Measurements from ENCODE around the gene NINL.
"Not testable (repeated sequence)": the region's sequence is repeated elsewhere in the genome, so short reads cannot be mapped to it uniquely, and the experiment has no call there.

The NINL gene

DNA sequence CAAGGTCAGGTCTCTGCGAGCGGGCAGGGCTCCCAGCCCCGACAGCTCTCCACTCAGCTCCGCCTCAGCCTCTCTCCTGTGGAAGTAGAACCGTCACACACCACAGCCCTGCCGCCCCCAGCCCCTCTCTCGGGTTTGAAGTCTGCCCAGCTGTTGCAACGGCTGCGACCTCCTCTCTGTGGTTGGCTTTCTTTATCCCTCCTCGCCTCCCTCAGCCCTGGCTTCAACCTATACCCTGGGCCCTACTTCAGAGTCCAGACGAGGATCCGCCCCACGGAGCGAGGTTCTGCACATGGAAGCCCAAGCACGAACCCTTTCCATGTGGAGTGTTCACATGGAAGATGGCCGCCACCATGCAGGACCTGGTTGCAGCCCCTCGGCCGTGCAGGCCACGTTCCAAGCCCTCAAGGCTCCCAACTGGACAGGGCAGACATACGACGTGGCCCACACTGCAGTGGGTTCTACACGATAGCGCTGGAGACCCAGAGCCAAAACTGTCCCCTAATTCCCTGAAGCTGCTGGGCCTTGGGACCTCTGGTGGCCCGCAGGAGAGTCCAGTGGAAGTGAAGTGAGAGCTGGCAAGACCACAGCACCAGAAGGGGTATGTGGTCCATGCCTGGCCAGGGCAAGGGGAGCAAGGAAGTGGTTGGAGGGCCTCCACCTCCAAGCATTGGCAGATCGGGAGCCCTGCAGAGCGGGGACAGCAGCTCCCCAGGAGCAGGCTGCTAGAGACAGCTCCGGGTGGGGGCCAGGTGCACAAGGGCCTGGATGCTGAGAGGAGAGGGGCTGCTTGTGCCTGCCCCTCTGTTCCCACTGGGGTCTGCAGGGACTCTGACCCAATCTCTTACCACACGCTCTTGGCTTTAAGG, 108.1 kb downstream of the NINL start:
- Histone ChIP-seq H3K4me2 (ENCODE audit: low read length) (no peak overlapping the region), H3K4ac (ENCODE audit: low read depth, low read length) (no peak overlapping the region), H3K36me3 (ENCODE audit: control insufficient read depth, insufficient read depth, low read length) (peaks cover 7% of the 10 kb centered on the region), H2BK15ac (replicated peaks; ENCODE audit: low read depth) (no peak overlapping the region), H4K8ac (ENCODE audit: low read depth, low read length) (no peak overlapping the region), H3K9ac (ENCODE audit: low read length) (no peak overlapping the region), H3K79me2 (ENCODE audit: control insufficient read depth, insufficient read depth, low read length) (no peaks in the 10 kb centered on the region), H2AK5ac (ENCODE audit: low read length) (no peak overlapping the region), H4K5ac (ENCODE audit: low read length) (no peak overlapping the region), H3K79me1 (ENCODE audit: low read length) (peaks cover 2% of the 10 kb centered on the region), H3K23ac (ENCODE audit: low read length) (no peak overlapping the region), H3K27me3 (ENCODE audit: insufficient read depth, low read length, poor library complexity) (no peaks in the 10 kb centered on the region), H2BK5ac (ENCODE audit: low read length) (no peak overlapping the region), H3K56ac (ENCODE audit: low read length) (no peak overlapping the region), H3K4me1 (ENCODE audit: control insufficient read depth, low read depth, low read length) (no peaks in the 10 kb centered on the region), H2BK120ac (ENCODE audit: low read depth, low read length) (no peak overlapping the region), H3K18ac (ENCODE audit: low read length) (no peak overlapping the region), H3K27ac (ENCODE audit: low read depth, low read length) (no peak overlapping the region), H3K4me3 (ENCODE audit: low read length) (no peak overlapping the region)
- WGBS (ENCODE audit: extremely low coverage, insufficient coverage, low lambda C conversion rate) = no CpG with 5 or more reads among the region's 28 CpGs
- no peak for DNase-seq

DNA sequence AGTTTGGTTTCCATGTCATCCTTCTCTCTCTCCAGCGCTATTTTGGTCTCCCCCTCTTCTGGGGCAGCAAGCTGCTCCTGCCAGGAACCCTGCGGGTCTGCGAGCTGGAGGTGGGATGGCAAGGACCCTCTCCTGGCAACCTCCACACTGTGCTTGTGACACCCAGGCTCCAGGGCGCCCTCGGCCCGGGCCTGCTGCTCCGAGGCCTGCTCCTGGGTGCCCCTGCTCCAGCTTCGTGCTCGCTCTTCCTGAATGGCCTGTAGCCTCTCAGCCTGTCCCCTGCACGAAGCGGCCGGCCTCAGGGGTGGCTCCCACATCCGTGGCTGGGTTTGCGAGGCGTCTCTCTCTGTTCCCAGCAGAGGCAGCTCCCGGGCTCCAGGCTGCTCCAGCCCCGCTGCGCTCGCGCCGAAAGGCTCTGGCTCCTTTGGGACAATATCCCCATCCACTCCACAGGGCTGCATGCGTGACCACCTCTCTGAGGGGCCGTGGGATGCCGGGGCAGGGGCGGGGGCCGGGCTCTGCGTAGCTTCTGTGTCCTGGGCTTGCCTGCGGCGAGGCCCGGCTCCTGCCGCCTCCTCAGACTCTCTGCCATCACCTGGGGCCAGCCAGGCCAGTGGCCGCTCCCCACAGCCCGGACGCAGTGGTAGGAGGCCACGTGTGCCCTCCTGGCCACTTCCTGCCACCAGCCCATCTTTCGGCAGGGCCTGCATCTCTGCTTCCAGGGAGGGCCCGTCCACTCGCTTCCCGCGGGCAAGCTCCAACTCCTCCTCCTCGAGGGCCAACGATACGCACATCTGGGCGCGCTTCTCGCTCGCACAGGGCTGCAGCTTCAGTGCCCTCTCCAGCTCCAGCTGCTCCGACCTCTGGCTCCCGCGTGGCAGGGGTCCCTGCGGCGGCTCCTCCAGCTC, 109.0 kb downstream of the NINL start:
- no peaks in the 10 kb centered on the region for H3K79me2 ChIP-seq (ENCODE audit: control insufficient read depth, insufficient read depth, low read length)
- H3K4me1 ChIP-seq (ENCODE audit: control insufficient read depth, low read depth, low read length) = no peaks in the 10 kb centered on the region
- H4K5ac ChIP-seq (ENCODE audit: low read length) = no peak overlapping the region
- H3K56ac ChIP-seq (ENCODE audit: low read length) = no peak overlapping the region
- no peak overlapping the region for H3K27ac ChIP-seq (ENCODE audit: low read depth, low read length)
- no peak overlapping the region for H3K18ac ChIP-seq (ENCODE audit: low read length)
- H2BK15ac ChIP-seq (replicated peaks; ENCODE audit: low read depth) = no peak overlapping the region
- H2BK120ac ChIP-seq (ENCODE audit: low read depth, low read length) = no peak overlapping the region
- H3K36me3 ChIP-seq (ENCODE audit: control insufficient read depth, insufficient read depth, low read length) = peaks cover 7% of the 10 kb centered on the region
- no peak overlapping the region for H2BK5ac ChIP-seq (ENCODE audit: low read length)
- H3K23ac ChIP-seq (ENCODE audit: low read length) = no peak overlapping the region
- no peak for DNase-seq
- no peak overlapping the region for H3K4ac ChIP-seq (ENCODE audit: low read depth, low read length)
- no peak overlapping the region for H4K8ac ChIP-seq (ENCODE audit: low read depth, low read length)
- no peaks in the 10 kb centered on the region for H3K27me3 ChIP-seq (ENCODE audit: insufficient read depth, low read length, poor library complexity)
- H3K79me1 ChIP-seq (ENCODE audit: low read length) = peaks cover 4% of the 10 kb centered on the region
- H3K9ac ChIP-seq (ENCODE audit: low read length) = no peak overlapping the region
- WGBS (ENCODE audit: extremely low coverage, insufficient coverage, low lambda C conversion rate) = no CpG with 5 or more reads among the region's 52 CpGs
- H2AK5ac ChIP-seq (ENCODE audit: low read length) = no peak overlapping the region
- no peak overlapping the region for H3K4me2 ChIP-seq (ENCODE audit: low read length)
- no peak overlapping the region for H3K4me3 ChIP-seq (ENCODE audit: low read length)

DNA sequence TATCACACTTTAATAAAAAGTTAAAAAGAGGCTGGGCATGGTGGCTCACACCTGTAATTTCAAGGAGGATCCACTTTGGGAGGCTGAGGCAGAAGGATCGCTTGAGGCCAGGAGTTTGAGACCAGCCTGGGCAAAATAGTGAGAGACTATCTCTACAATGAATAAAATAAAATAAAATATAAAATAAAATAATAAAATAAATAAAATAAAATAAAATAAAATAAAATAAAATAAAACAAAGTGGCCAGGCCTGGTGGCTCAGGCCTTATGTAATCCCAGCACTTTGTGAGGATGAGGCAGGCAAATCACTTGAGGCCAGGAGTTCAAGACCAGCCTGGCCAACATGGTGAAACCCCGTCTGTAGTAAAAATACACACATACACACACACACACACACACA, 112.0 kb downstream of the NINL start:
- H4K5ac ChIP-seq (ENCODE audit: low read length); DNase-seq; H3K56ac ChIP-seq (ENCODE audit: low read length); H3K27me3 ChIP-seq (ENCODE audit: insufficient read depth, low read length, poor library complexity); H4K8ac ChIP-seq (ENCODE audit: low read depth, low read length); H3K4me2 ChIP-seq (ENCODE audit: low read length); H3K23ac ChIP-seq (ENCODE audit: low read length); H3K4me3 ChIP-seq (ENCODE audit: low read length); H3K18ac ChIP-seq (ENCODE audit: low read length); H3K36me3 ChIP-seq (ENCODE audit: control insufficient read depth, insufficient read depth, low read length); H2BK15ac ChIP-seq (replicated peaks; ENCODE audit: low read depth); H2BK5ac ChIP-seq (ENCODE audit: low read length); H3K27ac ChIP-seq (ENCODE audit: low read depth, low read length); H2BK120ac ChIP-seq (ENCODE audit: low read depth, low read length); H3K79me1 ChIP-seq (ENCODE audit: low read length); H3K79me2 ChIP-seq (ENCODE audit: control insufficient read depth, insufficient read depth, low read length); H3K9ac ChIP-seq (ENCODE audit: low read length); H3K4me1 ChIP-seq (ENCODE audit: control insufficient read depth, low read depth, low read length); H3K4ac ChIP-seq (ENCODE audit: low read depth, low read length); H2AK5ac ChIP-seq (ENCODE audit: low read length): not testable (repeated sequence)
- no CpG with 5 or more reads among the region's 2 CpGs for WGBS (ENCODE audit: extremely low coverage, insufficient coverage, low lambda C conversion rate)

DNA sequence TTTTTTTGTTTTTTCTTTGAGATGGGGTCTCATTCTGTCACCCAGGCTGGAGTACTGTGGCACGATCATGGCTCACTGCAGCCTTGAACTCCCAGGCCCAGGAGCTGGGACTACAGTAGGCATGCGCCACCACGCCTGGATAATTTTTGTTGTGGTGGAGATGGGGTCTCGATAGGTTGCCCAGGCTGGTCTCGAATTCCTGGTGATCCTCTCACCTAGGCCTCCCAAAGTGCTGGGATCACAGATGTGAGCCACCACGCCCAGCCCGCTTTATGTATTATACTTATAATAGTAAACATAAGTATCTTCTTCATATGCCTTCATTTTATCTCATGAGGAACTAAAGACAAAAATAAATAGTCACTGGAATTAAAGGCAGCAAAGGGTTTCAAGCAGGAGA, 114.3 kb downstream of the NINL start:
- Histone ChIP-seq H3K27me3 (ENCODE audit: insufficient read depth, low read length, poor library complexity) (no peaks in the 10 kb centered on the region), H3K56ac (ENCODE audit: low read length) (no peak overlapping the region), H3K4ac (ENCODE audit: low read depth, low read length) (no peak overlapping the region), H3K18ac (ENCODE audit: low read length) (no peak overlapping the region), H3K36me3 (ENCODE audit: control insufficient read depth, insufficient read depth, low read length) (peaks cover 4% of the 10 kb centered on the region), H2BK15ac (replicated peaks; ENCODE audit: low read depth) (no peak overlapping the region), H2BK5ac (ENCODE audit: low read length) (no peak overlapping the region), H3K79me1 (ENCODE audit: low read length) (peaks cover 9% of the 10 kb centered on the region), H3K23ac (ENCODE audit: low read length) (no peak overlapping the region), H4K5ac (ENCODE audit: low read length) (no peak overlapping the region), H2AK5ac (ENCODE audit: low read length) (no peak overlapping the region), H2BK120ac (ENCODE audit: low read depth, low read length) (no peak overlapping the region), H3K4me2 (ENCODE audit: low read length) (no peak overlapping the region), H3K27ac (ENCODE audit: low read depth, low read length) (no peak overlapping the region), H3K9ac (ENCODE audit: low read length) (no peak overlapping the region), H3K4me3 (ENCODE audit: low read length) (no peak overlapping the region), H3K4me1 (ENCODE audit: control insufficient read depth, low read depth, low read length) (no peaks in the 10 kb centered on the region), H3K79me2 (ENCODE audit: control insufficient read depth, insufficient read depth, low read length) (no peaks in the 10 kb centered on the region), H4K8ac (ENCODE audit: low read depth, low read length) (no peak overlapping the region)
- DNase-seq = no peak
- WGBS (ENCODE audit: extremely low coverage, insufficient coverage, low lambda C conversion rate) = no CpG with 5 or more reads among the region's 7 CpGs

DNA sequence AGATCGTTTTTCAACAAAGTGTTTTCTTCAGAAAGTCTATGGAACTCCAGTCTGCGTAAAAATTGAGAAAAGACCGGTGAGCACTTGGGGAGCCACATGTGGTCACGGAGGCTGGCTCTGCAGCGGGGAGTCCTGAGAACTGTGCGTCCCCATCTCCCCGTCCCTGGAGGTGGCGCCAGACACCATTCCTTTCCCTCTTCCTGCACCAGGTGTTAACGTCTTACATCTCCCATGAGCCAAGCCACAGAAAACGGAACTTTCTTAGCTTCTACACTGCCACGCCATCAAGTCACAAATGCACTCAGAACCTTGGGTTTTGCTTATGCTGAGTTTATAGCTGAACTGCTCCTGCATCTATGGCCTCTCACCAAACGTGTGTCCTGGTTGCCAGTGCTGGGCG, 115.3 kb downstream of the NINL start:
- Histone ChIP-seq H3K79me2 (ENCODE audit: control insufficient read depth, insufficient read depth, low read length) (no peaks in the 10 kb centered on the region), H2BK120ac (ENCODE audit: low read depth, low read length) (no peak overlapping the region), H3K18ac (ENCODE audit: low read length) (no peak overlapping the region), H3K27ac (ENCODE audit: low read depth, low read length) (no peak overlapping the region), H3K23ac (ENCODE audit: low read length) (no peak overlapping the region), H3K4me2 (ENCODE audit: low read length) (no peak overlapping the region), H3K27me3 (ENCODE audit: insufficient read depth, low read length, poor library complexity) (no peaks in the 10 kb centered on the region), H2BK15ac (replicated peaks; ENCODE audit: low read depth) (no peak overlapping the region), H3K4me3 (ENCODE audit: low read length) (no peak overlapping the region), H2AK5ac (ENCODE audit: low read length) (no peak overlapping the region), H3K9ac (ENCODE audit: low read length) (no peak overlapping the region), H4K8ac (ENCODE audit: low read depth, low read length) (no peak overlapping the region), H3K79me1 (ENCODE audit: low read length) (peaks cover 9% of the 10 kb centered on the region), H3K4ac (ENCODE audit: low read depth, low read length) (no peak overlapping the region), H3K4me1 (ENCODE audit: control insufficient read depth, low read depth, low read length) (no peaks in the 10 kb centered on the region), H3K36me3 (ENCODE audit: control insufficient read depth, insufficient read depth, low read length) (peaks cover 5% of the 10 kb centered on the region), H2BK5ac (ENCODE audit: low read length) (no peak overlapping the region), H4K5ac (ENCODE audit: low read length) (no peak overlapping the region), H3K56ac (ENCODE audit: low read length) (no peak overlapping the region)
- peak; percentile 75 for DNase-seq
- no CpG with 5 or more reads among the region's 13 CpGs for WGBS (ENCODE audit: extremely low coverage, insufficient coverage, low lambda C conversion rate)

Data from mesendoderm (in vitro differentiated cells).